ENCODE results near the gene C1orf226. TPM values are rescaled to one million over a fixed set of nuclear protein-coding genes. Genes with fewer than 3 reads are reported as not detected.
"Not testable (repeated sequence)": the region's sequence is repeated elsewhere in the genome, so short reads cannot be mapped to it uniquely, and the experiment has no call there.

C1orf226 gene
- total RNA-seq, 1 donor from 2014 or later = not detected

- H3K9me3 Mint-ChIP-seq = no peaks in the 10 kb centered on the region
- H3K4me1 Mint-ChIP-seq = peaks cover under 1% of the 10 kb centered on the region
- H3K36me3 Mint-ChIP-seq (ENCODE audit: low read depth) = no peaks in the 10 kb centered on the region
- intact Hi-C loops (cut with micrococcal nuclease) = no loop called here
- H3K27me3 Mint-ChIP-seq = peaks cover 9% of the 10 kb centered on the region
- ChIA-PET CTCF (no interaction called here), POLR2A (no interaction called here)
- no peak for TF ChIP-seq CTCF (IDR thresholded peaks at IDR 0.05)
- no peak for ATAC-seq (ENCODE audit: low read depth)
- no peak overlapping the region for H3K27ac Mint-ChIP-seq
- H3K4me3 Mint-ChIP-seq = no peak overlapping the region
- DNase-seq = no peak
Observed at GRCh38 chr1:162417650-162418049, 36.1 kb downstream of the C1orf226 start.

- CTCF ChIA-PET; H3K27ac Mint-ChIP-seq; ATAC-seq (ENCODE audit: low read depth); H3K4me3 Mint-ChIP-seq; H3K27me3 Mint-ChIP-seq; DNase-seq; H3K36me3 Mint-ChIP-seq (ENCODE audit: low read depth); intact Hi-C loops (cut with micrococcal nuclease); H3K9me3 Mint-ChIP-seq; POLR2A ChIA-PET; H3K4me1 Mint-ChIP-seq: not testable (repeated sequence)
Observed at GRCh38 chr1:162418584-162418983, 37.1 kb downstream of the C1orf226 start.

DNA sequence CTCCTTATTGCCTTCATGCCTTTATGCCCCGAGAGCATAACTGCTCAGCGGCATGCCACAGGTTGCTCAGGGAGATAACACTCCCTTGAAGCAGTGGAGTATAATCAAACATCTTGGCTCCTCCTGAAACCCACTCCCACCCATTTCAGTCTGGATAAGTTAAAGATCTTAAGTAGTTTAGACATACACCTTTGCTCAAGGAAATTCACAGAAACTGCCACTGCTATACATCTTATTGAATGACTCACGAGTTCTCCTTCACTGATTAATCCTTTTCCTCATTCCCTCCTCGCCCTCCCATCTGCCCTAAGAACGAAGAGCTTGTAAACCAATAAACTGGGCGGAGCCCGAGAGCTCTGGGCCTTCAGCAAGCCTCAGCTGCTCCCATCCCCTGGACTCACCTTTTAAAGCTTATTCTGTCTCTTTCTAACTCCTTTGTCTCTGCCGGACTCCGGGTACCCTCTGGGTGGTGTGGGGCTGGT, 38.0 kb downstream of the C1orf226 start:
- H3K27ac Mint-ChIP-seq; H3K4me3 Mint-ChIP-seq; H3K9me3 Mint-ChIP-seq; ATAC-seq (ENCODE audit: low read depth); H3K4me1 Mint-ChIP-seq; H3K36me3 Mint-ChIP-seq (ENCODE audit: low read depth); CTCF ChIA-PET; DNase-seq; intact Hi-C loops (cut with micrococcal nuclease); POLR2A ChIA-PET; H3K27me3 Mint-ChIP-seq: not testable (repeated sequence)

DNA sequence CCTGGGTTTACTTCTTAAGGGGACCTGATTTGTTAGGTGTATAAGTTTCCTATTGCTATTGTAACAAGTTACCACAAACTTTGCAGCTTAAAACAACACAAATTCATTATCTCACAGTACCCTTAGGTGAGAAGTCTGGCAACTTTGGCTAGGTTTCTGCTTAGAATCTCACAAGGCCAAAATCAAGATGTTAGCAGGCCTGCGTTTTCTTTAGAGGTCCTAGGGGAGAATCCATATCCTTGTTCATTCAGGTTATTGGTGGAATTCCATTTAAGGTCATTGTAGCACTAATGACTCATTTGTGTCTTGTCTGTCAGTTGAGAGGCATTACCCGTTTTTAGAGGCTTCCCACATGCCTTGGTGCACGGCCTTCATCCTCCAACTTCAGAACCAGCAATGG, 38.6 kb downstream of the C1orf226 start:
- H3K4me1 Mint-ChIP-seq = peaks cover 8% of the 10 kb centered on the region
- no peaks in the 10 kb centered on the region for H3K9me3 Mint-ChIP-seq
- no peak overlapping the region for H3K4me3 Mint-ChIP-seq
- TF ChIP-seq CTCF (IDR thresholded peaks at IDR 0.05) = no peak
- intact Hi-C loops (cut with micrococcal nuclease) = no loop called here
- CTCF ChIA-PET = no interaction called here
- H3K36me3 Mint-ChIP-seq (ENCODE audit: low read depth) = no peaks in the 10 kb centered on the region
- H3K27me3 Mint-ChIP-seq = peaks cover 12% of the 10 kb centered on the region
- DNase-seq (no peak), ATAC-seq (ENCODE audit: low read depth) (no peak)
- no peak overlapping the region for H3K27ac Mint-ChIP-seq
- POLR2A ChIA-PET = no interaction called here

DNA sequence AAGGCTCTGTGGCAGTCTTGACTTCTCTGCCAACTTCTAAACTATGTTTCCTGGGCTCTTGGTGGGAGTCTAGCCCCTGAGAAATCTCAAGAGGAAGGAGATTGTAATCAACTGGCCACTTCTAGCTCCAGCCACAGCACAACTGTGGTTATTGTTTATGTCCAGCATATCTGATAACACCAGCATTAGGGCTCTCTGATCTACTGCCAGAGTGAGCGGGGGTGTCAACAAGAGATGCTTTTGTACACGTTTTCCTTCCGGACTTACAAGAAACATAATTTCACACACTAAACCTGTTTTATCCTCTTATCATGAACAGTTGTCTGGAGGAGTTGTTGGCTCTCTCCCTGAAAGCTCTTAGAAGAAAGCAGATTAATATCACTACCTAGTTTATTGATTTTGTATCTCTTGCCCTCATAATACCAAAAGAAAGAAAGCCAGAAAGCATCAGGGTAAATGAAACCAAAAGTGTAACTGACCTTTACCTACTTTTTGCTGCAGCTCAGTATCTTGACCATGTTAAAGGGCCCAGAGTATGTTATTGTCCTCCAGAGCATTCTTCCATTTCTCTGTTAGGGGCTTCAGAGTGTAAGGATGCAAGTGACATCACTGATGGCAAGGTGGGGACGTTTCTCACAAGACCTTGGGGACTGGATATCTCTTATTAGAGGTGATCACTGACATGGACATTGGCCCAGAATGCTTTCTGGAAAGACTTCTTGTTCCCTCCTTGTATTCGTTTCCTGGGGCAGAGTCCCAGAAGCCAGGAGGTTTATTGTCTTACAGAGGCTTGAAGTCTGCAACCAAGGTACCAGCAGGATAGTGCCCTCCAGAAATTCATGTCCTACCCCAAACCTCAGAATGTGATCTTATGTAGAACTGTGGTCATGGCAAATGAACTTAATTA, 40.0 kb downstream of the C1orf226 start:
- H3K4me3 Mint-ChIP-seq = no peak overlapping the region

More for the DNA sequence above, 40.0 kb downstream of the C1orf226 start:
- POLR2A ChIA-PET = no interaction called here
- intact Hi-C loops (cut with micrococcal nuclease) = no loop called here
- CTCF ChIA-PET = no interaction called here
- peaks cover 17% of the 10 kb centered on the region for H3K27me3 Mint-ChIP-seq
- TF ChIP-seq CTCF (IDR thresholded peaks at IDR 0.05) = no peak
- H3K4me1 Mint-ChIP-seq = peaks cover 8% of the 10 kb centered on the region
- H3K36me3 Mint-ChIP-seq (ENCODE audit: low read depth) = no peaks in the 10 kb centered on the region
- H3K9me3 Mint-ChIP-seq = peaks cover 2% of the 10 kb centered on the region
- H3K27ac Mint-ChIP-seq = no peak overlapping the region
- DNase-seq = no peak
- no peak for ATAC-seq (ENCODE audit: low read depth)
